NCI-H2029 treated with DMSO at 0.1 percent for 48 hours (cell line): Measurements from ENCODE around the gene ACADVL.
A peak's percentile ranks its signal among the peaks of the same experiment; 100 is the strongest.
"Not testable (repeated sequence)": the region's sequence is repeated elsewhere in the genome, so short reads cannot be mapped to it uniquely, and the experiment has no call there.

Experiments
- DNase-seq: peaks from one replicate; lab custom pipeline; 2025; lab: John Stamatoyannopoulos, UW

Gene ACADVL

DNA sequence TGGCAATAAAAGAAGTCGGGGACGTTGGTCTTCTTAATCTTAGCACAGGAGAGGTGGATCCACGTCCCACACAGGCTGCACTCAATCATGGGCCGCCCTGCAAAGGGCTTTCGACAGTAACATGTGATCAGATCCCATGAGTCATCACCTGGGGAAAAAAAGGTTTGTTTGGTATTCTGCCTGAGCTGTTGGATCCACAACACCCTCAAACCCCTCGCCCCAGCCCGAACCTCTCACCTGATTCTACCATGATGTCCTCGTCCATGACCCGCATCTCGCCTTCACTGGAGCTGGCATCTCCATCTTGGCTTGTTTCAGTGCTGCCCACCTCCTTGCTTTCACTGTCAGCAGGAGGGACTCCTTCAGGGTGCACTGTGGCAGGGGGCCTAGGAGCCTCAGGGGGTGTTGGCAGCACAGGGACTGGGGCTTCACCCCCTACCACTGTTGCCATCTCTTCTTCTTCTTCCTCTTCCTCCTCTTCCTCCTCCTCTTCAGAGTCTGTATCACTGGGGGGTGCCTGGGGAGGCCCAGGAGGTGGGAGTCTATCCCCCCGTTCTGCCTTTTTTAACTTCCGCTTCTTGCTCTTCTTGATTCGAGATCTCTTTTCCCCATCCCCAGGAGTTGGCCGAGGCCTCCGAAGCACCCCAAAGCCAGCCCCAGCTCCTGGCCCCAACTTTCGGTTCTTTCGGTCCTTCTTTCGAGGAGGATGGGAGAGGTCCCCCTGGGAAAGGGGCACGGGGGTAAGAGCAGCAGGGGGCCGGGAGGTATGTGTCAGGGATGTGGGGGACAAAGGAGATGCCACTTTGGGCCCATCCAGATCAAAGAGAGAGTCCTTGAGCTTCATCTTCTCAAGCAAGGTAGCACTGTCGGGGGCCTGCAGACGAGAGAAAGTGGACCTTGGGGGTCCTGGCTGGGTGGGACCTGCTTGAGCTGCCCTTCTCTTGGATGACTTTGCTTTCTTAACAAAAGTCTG, 16.2 kb downstream of the ACADVL start:
- no peak for DNase-seq

DNA sequence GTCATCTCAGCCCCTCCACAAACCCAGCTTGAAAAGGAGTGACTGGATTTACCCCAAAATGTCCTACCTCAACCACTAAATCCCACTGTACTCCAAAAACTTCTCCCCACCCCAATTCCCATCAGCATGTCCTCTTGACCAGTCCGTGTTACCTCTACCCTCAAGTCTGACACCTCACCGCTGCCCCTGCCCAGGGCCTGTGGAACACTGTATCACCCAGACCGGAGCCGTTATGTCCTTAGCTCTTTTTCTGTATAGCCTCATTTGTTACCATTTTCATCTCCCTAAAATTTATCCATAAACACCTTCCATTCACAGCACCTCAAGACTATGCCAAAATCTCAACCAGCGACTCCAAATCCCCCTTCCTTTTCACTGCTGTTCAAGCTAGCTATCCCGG, 17.1 kb downstream of the ACADVL start:
- DNase-seq = no peak

DNA sequence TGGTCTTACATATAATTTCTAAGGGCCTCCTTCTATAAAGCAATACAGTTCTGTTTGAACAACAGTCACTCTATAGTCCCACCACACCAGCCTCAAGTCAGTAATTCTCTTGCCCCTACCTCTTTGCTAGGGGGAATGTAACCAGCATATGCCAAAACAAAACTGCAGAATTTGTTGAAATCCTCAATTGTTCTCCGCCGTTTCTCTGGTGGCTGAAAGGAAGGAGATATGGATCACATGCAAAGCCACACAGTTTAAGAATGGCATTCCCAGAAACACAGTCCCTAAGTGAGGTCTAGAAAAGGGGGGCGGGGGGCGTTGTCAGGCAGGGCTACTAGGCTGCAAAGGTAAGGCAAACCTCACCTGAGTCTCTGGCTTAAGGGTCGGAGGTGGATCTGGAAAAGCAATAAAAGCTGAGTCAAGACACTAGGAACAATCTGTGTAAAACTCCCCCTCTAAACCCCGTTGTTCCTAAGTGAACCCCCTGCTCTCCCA, 17.6 kb downstream of the ACADVL start:
- DNase-seq = no peak

DNA sequence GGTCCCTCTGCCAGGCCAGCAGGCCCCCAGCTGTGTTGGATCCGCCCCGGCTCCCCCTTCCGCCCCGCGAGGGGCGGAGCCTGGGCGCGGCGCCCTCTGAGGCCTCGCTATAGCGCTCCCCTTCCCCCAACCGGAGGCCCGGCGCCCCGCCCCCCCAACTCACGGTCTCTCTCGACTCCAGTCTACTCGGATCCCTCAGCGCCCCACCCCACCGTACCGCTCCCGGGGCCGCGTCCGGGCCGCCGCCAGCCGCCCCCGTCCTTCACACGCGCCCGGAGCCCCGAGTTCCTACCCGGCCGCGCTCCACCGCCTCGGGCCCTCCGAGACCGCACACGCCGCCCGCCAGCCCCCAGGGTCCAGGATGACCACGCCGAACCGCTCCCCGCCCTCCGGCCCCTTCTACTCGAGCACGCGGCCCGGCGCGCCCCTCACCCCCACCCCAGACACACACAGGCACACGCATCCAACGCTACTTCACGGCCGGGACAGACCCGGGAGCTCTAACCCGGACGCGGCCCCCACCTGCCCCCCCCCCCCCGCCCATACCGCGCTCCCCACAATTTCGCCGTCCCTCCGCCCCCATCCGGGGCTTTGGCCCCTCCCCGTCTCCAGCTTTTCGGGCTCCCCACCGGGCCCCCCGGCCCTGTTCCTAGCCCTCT, 18.2 kb downstream of the ACADVL start:
- DNase-seq = no peak

DNA sequence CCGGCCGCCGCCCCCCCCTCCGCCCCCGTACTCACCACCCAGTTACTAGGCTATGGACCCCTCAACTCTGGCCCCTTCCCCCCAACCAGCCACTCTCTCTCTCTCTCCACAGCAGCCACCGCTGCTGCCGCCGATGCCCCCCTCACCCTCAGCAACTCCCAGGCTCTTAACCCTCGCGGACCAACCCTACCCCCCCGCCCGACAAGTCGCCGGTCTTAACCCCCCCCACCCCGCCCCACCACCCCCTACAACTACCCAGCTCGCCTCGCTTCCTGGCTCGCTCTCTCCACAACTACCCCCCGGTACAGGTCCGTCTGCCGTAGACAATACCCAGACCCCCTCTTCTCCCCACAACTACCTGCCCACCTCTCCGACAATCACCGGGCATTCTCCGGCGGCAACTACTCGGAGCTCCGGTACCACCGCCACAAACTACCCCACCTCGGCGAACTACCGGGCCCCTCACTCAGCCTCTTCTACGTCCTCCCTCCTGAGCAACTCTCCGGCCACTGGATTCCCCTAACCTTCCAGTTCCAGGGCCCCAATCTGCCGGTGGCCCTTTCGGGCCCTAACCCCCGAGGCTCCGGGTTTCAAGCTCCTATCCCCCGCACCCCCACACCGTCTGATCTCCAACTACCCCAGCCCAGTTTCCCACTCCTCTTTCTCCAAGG, 18.8 kb downstream of the ACADVL start:
- no peak for DNase-seq

DNA sequence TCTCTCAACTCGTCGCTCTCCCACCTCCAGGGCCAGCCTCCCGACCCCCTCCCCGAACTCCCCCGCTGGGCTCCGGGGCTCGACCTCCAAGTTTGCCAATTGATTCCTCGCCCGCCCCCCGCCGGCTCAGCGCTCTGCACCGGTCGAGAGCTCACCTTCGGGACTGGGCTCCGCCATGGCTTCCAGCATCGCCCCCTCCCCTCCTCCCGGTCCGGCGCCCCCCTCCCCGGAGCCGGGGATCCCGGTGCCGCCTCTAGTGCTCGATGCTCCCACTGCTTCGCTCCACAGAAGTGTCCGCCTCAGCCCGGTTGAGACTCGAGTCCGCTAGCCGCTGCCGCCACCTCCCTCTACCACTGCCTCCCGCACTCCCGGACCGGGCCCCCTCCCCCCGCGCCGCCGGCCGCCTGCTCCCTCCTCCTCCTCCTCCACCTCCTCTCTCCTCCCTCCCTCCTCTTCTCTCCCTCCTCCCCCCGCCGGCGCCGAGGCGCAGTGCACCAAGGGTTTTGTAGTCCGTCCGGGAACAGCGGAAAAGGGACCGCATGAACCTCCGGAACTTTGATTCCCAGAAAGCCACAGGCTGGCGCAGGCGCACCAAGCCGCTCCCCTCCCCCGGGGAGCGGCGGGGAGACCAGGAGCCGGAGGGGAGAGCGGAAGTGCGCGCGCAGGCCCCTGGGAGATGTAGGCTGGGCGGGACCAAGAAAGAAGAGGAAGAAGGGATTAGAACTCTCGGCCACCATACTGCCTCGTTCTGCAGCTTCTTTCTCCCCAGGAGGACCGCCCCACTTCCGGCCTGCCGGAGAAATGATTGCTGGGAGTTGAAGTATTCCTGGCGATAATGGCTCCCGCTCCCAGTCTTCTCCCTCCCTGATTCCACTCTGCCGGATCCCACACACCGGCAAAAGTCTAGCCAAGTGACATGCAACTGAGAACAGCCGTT, 19.6 kb downstream of the ACADVL start, which contains the start of gene PHF23:
Gene PHF23 (minus strand): TSS at position 367 of the 937 bp plus-strand sequence. CDS start 178 bp downstream, at position 189.
- DNase-seq = peak; percentile 90

DNA sequence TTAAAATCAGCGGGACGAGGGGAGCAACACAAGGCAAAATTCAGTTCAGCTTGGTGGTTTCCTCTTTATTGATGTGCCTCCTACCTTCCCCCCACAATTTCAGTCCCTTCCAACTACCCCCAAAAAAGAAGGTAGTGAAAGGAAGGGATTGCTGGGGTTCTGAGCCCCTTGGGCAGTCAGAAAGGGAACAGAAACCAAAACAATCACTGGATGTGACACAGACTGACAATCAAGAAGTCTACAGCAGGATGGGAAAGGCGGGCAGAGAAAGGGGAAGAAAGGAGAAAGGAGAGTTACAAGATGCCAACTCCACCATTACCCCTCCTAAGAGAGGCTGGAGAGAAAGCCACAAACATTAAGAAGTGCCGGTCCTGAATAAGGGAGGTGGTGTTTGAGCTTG, 20.6 kb downstream of the ACADVL start:
- no peak for DNase-seq

DNA sequence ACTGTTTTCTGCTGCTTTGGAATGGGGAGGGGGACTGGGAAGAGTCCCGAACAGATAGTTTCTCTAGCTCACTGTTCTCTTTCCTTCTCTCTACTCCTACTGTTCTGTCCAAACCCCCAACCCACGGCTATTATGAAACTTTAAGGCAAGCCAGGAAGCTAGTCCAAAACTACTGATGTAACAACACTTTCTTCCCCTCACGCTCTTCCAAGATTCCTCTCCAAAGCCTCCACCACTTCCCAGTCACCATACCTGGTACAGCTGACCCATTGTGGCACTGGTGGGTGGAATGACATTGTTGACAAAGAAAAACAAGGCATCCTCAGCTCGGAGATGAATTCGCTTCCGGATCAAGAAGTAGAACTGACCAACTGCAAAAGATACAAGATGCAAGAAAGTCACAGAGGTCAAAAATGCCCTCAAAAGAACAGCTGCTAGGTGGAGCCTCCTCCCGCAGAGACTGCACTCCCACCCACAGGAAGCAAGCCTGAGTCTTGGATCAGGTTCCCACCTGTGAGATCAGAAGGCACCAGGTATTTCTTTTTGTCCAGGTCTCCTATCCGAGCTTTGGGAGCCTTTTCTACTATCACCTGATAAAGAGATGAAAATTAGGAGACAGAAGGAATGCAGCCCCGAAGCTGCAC, 21.5 kb downstream of the ACADVL start:
- DNase-seq = no peak

DNA sequence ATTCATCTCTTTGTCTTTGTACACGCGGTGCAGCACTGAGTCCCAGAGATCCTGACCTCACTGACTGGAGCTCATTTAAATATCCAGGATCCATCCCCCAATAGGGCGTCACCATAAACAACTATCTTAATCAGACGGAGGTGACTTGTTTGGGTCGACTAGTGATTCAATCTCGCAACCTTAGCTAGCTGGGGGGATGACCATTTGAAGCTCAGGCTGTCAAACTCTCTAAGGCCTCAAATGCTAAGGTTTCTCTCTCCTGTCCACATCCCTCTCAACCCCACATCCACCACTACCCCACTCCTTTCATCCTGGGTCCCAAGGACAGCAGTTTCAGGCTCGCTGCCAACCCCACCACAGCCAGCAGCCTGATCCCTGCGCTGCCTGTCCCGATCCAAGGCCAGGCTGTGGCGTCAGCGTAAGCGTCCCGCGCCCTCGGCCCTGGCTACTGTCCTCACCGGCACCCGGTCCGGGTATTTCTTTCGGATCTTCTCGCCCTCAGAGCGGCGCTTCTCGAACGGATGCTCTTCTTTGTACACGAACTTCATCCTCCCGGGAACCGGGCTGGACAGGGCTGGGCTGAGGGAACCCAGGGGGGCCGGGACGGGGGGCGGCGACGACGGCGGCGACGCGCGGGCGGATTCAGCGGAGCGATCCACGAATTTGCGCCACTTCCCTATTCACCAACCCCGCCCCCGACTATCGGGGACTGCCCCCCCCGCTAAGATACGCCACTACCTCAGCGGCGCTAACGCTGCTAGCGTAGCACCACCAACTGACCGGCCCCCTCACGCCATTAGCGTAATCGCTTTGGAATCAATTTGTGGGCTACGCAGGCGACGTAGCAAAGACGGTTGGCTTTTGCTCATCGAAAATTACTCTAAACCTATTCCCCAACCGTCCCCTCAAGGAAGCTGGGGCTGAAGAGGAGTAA, 22.3 kb downstream of the ACADVL start, which contains the start of gene GABARAP:
Gene GABARAP (minus strand): TSS at position 667 of the 934 bp plus-strand sequence. CDS start 119 bp downstream, at position 548.
- DNase-seq = peak; percentile 41

DNA sequence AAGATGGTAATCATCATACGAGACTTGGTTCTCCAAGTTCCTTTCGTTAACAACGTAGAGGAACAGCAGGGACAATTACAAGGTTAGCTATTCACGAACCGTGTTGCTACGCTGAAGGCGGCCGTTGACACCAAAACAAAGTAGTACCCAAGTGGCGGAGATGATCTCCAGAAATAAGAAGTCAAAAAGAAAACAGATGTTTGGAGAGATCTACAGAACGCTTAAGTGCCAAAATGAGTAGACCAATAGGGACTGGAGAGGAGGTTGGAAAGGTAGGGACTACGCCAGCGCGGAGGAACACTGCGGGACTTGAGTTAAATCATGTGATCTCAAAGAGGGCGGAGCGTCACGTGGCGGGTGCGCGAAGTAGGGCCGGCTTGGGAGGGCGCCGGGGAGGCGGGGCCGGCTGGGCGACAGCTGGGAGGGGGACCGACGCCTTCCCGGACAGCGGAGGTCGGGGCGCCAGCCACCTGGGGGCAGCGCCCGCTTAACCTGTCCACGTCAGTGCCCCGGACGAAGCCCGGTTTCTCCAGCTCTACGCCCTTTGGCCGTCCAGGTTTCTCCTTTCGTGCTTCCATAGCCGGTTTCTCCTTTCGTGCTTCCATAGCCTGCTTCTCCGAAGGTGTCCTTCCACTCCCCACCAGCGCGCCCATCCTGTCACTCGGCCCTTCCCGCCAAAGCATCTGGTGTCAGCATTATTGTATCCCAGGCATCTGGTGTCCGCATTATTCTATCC, 23.1 kb downstream of the ACADVL start:
- peak; percentile 81 for DNase-seq

DNA sequence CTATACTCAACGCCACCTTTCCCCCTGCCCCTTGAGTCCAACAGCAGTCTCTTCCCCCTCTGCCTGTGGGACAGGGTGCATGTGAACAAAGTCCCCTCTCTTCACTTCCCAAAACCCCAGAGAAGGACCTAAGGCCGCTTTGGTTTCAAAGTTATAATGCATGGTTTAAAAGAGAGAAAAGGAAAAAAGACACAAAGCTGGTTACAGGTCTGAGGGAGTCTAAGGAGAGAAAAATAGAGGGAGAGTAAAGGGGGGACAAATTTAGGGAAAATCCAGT, 23.7 kb downstream of the ACADVL start:
- DNase-seq = no peak

DNA sequence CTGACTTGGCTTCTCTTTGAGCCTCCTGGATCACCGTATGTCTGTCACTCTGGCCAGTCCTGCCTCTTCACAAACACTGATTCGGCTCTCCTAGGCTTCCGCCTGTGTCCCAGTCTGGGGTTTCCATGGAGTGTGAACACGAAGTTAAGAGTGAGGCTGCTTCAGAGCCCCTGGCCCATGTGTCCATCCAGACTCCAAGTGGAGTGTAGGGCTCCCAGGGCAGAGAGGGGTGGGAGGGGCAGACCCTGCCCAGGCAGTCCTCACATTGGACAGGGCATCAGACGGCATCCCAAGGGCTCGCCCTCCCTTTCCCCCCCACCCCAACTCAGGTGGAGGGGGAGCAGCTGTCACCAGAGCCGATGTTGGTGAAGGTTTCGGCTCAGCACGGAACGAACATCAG, 24.1 kb downstream of the ACADVL start:
- not testable (repeated sequence) for DNase-seq

DNA sequence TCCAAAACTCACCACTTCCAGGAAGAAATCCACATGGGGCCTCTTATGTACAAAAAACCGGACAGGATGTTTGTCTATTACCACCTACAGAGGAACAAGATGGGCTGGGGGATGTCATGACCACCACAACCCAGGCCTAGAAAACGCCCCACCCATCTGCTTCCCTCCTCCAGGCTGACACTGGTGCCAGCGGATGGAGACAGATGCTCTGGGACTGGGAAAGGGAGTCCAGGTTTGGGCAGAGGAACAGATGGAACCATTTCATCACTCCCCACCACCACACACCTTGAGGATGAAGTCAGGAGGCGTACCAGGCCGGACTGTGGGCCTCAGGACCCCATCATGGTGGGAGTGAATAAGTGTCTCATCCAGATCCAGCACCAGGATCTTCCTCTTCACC, 27.0 kb downstream of the ACADVL start:
- no peak for DNase-seq

DNA sequence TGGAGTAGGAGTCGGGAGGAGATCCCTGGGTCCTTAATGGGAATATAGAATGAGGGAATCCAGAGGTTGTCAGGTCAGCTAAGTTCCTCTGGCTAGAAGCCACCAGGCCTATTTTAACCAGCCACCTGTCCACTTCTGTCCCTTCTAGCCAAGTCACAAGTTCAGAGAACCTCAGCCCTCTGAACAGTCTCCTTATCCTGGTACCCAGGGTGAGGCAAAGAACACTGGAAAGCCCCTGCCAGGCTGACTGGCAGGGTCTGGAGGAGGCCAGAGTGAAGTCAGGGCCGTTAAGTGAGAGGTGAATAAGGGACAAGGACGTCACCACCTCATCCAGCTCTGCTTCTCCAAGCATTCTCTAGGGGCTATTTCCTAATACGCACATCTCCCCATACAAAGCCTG, 29.1 kb downstream of the ACADVL start:
- no peak for DNase-seq

DNA sequence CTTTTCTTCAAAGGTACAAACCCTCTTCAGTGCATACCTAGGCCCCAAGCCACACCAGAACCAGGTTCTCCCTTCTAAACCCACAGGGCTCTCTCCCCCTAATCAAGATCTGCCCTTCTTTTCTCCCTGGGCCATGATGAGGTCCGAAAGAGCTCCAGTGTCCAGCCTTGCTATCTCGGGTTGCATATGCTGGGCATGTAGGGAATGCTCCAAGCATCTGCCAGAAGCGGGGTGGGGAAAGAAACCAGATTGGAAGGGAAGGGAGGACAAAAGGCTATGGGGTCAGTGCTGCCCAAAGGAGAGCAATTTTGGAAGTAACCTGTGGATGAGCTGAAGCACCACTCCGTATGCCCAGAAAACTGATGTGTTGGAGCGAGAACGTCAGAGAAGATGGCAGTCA, 29.5 kb downstream of the ACADVL start:
- no peak for DNase-seq

DNA sequence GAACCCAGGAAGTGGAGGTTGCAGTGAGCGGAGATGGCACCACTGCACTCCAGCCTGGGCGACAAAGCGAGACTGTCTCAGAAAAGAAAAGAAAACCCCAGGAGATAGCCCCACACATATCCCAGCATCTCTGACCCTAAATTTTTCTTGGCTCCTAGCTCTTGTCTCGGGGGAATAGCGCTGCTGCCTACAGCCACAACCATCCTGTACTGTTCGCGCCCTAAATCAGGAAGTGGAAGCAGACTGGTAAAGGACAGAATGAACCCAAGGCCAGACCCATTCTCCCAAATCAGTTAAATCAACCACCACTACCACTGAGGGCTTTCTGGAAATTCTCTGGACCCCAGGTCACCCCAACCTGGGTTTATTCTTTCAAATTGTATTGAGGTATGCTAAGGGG, 30.1 kb downstream of the ACADVL start:
- no peak for DNase-seq

DNA sequence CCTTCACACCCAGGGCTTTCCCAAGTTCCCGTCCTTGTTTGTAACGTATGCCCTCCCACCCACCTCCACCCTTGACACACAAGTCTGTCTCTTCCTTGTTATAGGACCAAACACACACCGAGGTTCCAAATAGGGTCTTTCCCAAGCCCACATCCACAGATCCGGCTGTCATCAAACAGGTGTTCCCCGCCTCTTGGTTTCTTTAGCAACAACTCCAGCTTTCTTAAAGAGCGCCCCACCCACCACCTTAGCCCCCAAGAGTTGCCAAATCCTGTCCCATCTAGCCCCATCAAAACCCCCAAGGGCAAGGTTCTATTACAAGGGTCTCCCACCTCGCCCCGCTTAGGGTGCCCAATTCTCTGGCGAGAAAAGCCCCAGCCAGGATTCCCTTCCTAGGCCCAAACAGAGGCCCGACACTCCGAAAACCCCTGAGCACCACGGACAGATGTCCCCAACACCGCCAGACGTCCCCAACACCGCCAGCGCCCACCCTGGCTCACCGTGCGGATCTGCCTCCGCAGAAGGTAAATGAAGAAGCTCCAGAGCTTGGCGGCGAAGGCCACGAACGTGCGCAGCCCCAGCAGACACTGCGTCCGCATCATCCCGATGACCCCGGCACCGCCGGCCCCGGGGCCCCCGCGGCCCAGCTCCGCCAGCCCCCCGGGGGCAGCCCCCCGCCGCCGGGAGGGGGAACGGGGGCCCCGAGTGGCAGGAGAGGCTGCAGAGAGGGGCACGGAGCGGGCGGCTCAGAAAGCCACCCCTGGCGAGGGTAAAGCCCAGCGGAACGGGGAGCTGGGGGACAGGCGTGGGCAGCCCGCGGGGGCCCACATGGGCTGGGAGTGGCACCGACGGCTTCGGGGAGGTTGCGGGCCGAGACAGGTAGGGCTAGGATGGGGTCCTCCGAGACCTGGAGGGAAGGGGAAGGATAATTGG, 31.2 kb downstream of the ACADVL start:
- DNase-seq = no peak

DNA sequence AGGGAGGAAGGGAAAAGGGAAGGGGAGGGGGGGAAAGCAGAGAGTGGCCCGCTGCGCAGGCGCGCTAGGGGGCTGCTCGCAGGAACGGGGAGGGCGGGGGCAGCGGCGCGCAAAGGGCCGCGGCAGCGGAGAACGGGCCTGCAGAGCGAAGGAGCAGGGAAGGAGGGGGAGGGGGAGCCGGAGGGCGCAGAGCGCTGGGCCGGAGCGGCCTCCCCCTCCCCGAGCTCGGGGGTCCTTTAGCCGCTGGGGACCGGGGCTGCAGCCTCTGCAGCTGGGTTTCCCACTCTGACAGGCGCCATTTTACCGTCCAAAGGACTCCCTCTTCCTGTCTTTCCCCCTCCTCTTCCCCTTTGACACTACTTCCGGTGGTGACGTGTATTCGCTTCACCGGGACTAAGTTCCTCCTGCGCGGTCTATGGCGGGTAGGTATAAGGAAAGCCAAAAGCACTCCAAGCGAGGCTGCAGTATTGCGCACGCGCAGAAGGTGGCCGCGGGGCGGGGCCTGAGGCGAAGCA, 32.0 kb downstream of the ACADVL start, which contains the start of gene CTDNEP1:
Gene CTDNEP1 (minus strand): TSS at position 74 of the 515 bp plus-strand sequence. CDS start 438 bp downstream, outside the sequence.
- peak; percentile 89 for DNase-seq
